ENCODE measurements around the gene YWHAQ. TPM values are rescaled to one million over a fixed set of nuclear protein-coding genes. Genes with fewer than 3 reads are reported as not detected.

The YWHAQ gene
- total and polyA plus RNA-seq, 9 of the 15 experiments (the other 6 are each of a cell fraction or from before 2014, with no cell fraction given): 63.1 to 359 (median 203) TPM

DNA sequence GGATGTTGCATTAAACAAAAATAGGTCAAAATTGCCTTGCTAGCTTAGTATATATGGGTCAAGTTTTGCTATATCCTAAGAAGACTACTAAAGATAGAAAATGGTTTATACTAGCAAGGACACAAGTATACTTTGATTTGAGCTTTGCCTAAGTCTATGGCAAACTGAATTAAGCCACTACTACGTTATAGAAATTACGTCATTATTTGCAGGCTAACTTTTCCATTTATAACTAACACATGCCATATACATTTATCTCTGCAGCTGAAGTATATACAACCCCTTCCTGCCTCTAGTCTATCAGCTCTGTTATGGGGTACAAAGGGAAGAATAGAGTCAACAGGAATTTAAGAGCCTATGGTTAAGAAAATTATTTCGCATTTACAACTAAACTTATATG lies 16.2 kb downstream of the YWHAQ start:
- Histone ChIP-seq H3K9me3 (replicated peaks; ENCODE audit: control insufficient read depth, insufficient read depth, low read depth, low read length) (no peaks in the 10 kb centered on the region), H3K36me3 (ENCODE audit: control insufficient read depth, insufficient read depth, low read length) (peaks cover 36% of the 10 kb centered on the region; the same call in 2 of the 3 replicates), H3K27me3 (ENCODE audit: control insufficient read depth in 2 of 2, insufficient read depth in 2 of 2, low read length in 2 of 2) (no peaks in the 10 kb centered on the region), H3K9ac (ENCODE audit: insufficient read depth in 1 of 2, low read depth in 2 of 2, low read length in 2 of 2) (no peak overlapping the region), H3K79me2 (ENCODE audit: control insufficient read depth, insufficient read depth, low read length) (peaks cover 97% of the 10 kb centered on the region), H3K4me1 (replicated peaks in 1 of 2; ENCODE audit: control insufficient read depth in 2 of 2, insufficient read depth in 2 of 2, low read length in 2 of 2) (peaks cover 0 to 2% of the 10 kb centered on the region in 2 experiments; a peak in 1 of 5 replicates), H3K9me1 (ENCODE audit: control insufficient read depth, insufficient read depth, low read length) (no peaks in the 10 kb centered on the region), H4K20me1 (replicated peaks; ENCODE audit: control insufficient read depth, insufficient read depth, low read length) (peaks cover 10% of the 10 kb centered on the region; the same call in 1 of the 2 replicates), H3K4me3 (no peak overlapping the region), H3K27ac (ENCODE audit: extremely low read depth, low read depth, low read length) (no peak overlapping the region), H2AFZ (ENCODE audit: low read depth, low read length) (no peak overlapping the region), H3K4me2 (ENCODE audit: insufficient read depth, low read length) (no peak overlapping the region)
- FAIRE-seq (no peak), ATAC-seq (no peak), DNase-seq (ENCODE audit: extremely low read depth in 1 of 4, low spot score in 3 of 4) (no peak)
- intact Hi-C loops (cut with micrococcal nuclease) (no loop called here), in situ Hi-C loops (cut with MboI) (no loop called here)
- POLR2A ChIA-PET: interaction anchor here (0.7 to 1.8 kb wide), 5 partner anchors 8 to 16 kb away, joined by 3 to 5 read pairs (median 4); partner anchors contain the start of gene YWHAQ
- CTCF ChIA-PET (ENCODE audit: low intra/inter-chr PET ratio): no interaction called here
- TF ChIP-seq ZNF23 (CRISPR knock-in tag; IDR thresholded peaks at IDR 0.05) (no peak), RFX1 (IDR thresholded peaks at IDR 0.05) (no peak), PHF21A (IDR thresholded peaks at IDR 0.05; ENCODE audit: borderline replicate concordance, low read depth) (no peak), ERF (CRISPR knock-in tag; IDR thresholded peaks at IDR 0.05) (no peak), ESRRA (IDR thresholded peaks at IDR 0.05; ENCODE audit: borderline replicate concordance, low read depth) (no peak), ZNF232 (CRISPR knock-in tag; IDR thresholded peaks at IDR 0.05) (no peak), EHMT2 (IDR thresholded peaks at IDR 0.05) (no peak), BRD4 (IDR thresholded peaks at IDR 0.05) (no peak), ATF1 (CRISPR knock-in tag; IDR thresholded peaks at IDR 0.05) (no peak), ATF1 (tag; IDR thresholded peaks at IDR 0.05) (no peak), SMAD1 (IDR thresholded peaks at IDR 0.05; ENCODE audit: low read depth, low read length, partially characterized antibody) (no peak)
- TF ChIP-seq, protein P1, sequence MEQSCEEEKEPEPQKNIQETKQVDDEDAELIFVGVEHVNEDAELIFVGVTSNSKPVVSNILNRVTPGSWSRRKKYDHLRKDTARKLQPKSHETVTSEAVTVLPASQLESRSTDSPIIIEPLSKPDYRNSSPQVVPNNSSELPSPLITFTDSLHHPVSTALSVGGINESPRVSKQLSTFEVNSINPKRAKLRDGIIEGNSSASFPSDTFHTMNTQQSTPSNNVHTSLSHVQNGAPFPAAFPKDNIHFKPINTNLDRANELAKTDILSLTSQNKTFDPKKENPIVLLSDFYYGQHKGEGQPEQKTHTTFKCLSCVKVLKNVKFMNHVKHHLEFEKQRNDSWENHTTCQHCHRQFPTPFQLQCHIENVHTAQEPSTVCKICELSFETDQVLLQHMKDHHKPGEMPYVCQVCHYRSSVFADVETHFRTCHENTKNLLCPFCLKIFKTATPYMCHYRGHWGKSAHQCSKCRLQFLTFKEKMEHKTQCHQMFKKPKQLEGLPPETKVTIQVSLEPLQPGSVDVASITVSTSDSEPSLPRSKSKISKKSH (CRISPR knock-in tag; IDR thresholded peaks at IDR 0.05): no peak
- TF ChIP-seq, protein P2, sequence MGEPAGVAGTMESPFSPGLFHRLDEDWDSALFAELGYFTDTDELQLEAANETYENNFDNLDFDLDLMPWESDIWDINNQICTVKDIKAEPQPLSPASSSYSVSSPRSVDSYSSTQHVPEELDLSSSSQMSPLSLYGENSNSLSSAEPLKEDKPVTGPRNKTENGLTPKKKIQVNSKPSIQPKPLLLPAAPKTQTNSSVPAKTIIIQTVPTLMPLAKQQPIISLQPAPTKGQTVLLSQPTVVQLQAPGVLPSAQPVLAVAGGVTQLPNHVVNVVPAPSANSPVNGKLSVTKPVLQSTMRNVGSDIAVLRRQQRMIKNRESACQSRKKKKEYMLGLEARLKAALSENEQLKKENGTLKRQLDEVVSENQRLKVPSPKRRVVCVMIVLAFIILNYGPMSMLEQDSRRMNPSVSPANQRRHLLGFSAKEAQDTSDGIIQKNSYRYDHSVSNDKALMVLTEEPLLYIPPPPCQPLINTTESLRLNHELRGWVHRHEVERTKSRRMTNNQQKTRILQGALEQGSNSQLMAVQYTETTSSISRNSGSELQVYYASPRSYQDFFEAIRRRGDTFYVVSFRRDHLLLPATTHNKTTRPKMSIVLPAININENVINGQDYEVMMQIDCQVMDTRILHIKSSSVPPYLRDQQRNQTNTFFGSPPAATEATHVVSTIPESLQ (CRISPR knock-in tag; IDR thresholded peaks at IDR 0.05): no peak
- TF ChIP-seq, protein P3, sequence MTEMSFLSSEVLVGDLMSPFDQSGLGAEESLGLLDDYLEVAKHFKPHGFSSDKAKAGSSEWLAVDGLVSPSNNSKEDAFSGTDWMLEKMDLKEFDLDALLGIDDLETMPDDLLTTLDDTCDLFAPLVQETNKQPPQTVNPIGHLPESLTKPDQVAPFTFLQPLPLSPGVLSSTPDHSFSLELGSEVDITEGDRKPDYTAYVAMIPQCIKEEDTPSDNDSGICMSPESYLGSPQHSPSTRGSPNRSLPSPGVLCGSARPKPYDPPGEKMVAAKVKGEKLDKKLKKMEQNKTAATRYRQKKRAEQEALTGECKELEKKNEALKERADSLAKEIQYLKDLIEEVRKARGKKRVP (CRISPR knock-in tag; IDR thresholded peaks at IDR 0.05): no peak
- TF ChIP-seq, protein P4, sequence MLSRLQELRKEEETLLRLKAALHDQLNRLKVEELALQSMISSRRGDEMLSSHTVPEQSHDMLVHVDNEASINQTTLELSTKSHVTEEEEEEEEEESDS (CRISPR knock-in tag; IDR thresholded peaks at IDR 0.05): no peak
- TF ChIP-seq, protein P5, sequence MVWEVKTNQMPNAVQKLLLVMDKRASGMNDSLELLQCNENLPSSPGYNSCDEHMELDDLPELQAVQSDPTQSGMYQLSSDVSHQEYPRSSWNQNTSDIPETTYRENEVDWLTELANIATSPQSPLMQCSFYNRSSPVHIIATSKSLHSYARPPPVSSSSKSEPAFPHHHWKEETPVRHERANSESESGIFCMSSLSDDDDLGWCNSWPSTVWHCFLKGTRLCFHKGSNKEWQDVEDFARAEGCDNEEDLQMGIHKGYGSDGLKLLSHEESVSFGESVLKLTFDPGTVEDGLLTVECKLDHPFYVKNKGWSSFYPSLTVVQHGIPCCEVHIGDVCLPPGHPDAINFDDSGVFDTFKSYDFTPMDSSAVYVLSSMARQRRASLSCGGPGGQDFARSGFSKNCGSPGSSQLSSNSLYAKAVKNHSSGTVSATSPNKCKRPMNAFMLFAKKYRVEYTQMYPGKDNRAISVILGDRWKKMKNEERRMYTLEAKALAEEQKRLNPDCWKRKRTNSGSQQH (CRISPR knock-in tag; IDR thresholded peaks at IDR 0.05): no peak
- WGBS (ENCODE audit: insufficient coverage, low coverage, missing lambda C conversion rate): 89% methylated on average over 3 of the region's 3 CpGs
- no TSS peak for BruUV-seq (replicated peaks)

Data from K562 (cell line).